ENCODE data around the gene LTO1. TPM values are rescaled to one million over a fixed set of nuclear protein-coding genes. Genes with fewer than 3 reads are reported as not detected.

The LTO1 gene
- total RNA-seq, 1 donor from 2014 or later, result 21.4 TPM

- peaks cover 33% of the 10 kb centered on the region for H3K36me3 Mint-ChIP-seq (ENCODE audit: unreplicated experiment)
- H3K27me3 Mint-ChIP-seq (ENCODE audit: unreplicated experiment), result no peaks in the 10 kb centered on the region
- H3K4me1 Mint-ChIP-seq (ENCODE audit: unreplicated experiment), result peaks cover 16% of the 10 kb centered on the region
- no peak for DNase-seq (ENCODE audit: extremely low spot score, unreplicated experiment)
- peak overlapping the region; percentile 10 for H3K27ac Mint-ChIP-seq (ENCODE audit: unreplicated experiment)
- no peak overlapping the region for H3K4me3 Mint-ChIP-seq (ENCODE audit: unreplicated experiment)
- H3K9me3 Mint-ChIP-seq (ENCODE audit: unreplicated experiment), result no peaks in the 10 kb centered on the region
- TF ChIP-seq CTCF (IDR thresholded peaks at IDR 0.05), result no peak
These were observed 26.2 kb downstream of the LTO1 start for GRCh38 chr11:69648679-69649575.

- peaks cover 32% of the 10 kb centered on the region for H3K36me3 Mint-ChIP-seq (ENCODE audit: unreplicated experiment)
- DNase-seq (ENCODE audit: extremely low spot score, unreplicated experiment), result no peak
- H3K27me3 Mint-ChIP-seq (ENCODE audit: unreplicated experiment), result no peaks in the 10 kb centered on the region
- H3K27ac Mint-ChIP-seq (ENCODE audit: unreplicated experiment), result peak overlapping the region; percentile 7
- no peaks in the 10 kb centered on the region for H3K9me3 Mint-ChIP-seq (ENCODE audit: unreplicated experiment)
- TF ChIP-seq CTCF (IDR thresholded peaks at IDR 0.05), result no peak
- no peak overlapping the region for H3K4me3 Mint-ChIP-seq (ENCODE audit: unreplicated experiment)
- H3K4me1 Mint-ChIP-seq (ENCODE audit: unreplicated experiment), result peaks cover 21% of the 10 kb centered on the region
These were observed 27.2 kb downstream of the LTO1 start for GRCh38 chr11:69647761-69648497.

GRCh38 chr11:69647390-69647748, 27.8 kb downstream of the LTO1 start:
- TF ChIP-seq CTCF (IDR thresholded peaks at IDR 0.05), result no peak
- Mint-ChIP-seq H3K4me3 (ENCODE audit: unreplicated experiment) (no peak overlapping the region), H3K27ac (ENCODE audit: unreplicated experiment) (peak overlapping the region; percentile 7)

GRCh38 chr11:69646493-69647389, 28.4 kb downstream of the LTO1 start:
- no peak overlapping the region for H3K4me3 Mint-ChIP-seq (ENCODE audit: unreplicated experiment)
- H3K9me3 Mint-ChIP-seq (ENCODE audit: unreplicated experiment), result no peaks in the 10 kb centered on the region
- no peak for DNase-seq (ENCODE audit: extremely low spot score, unreplicated experiment)
- no peak for TF ChIP-seq CTCF (IDR thresholded peaks at IDR 0.05)
- peaks cover 21% of the 10 kb centered on the region for H3K4me1 Mint-ChIP-seq (ENCODE audit: unreplicated experiment)
- no peaks in the 10 kb centered on the region for H3K27me3 Mint-ChIP-seq (ENCODE audit: unreplicated experiment)
- peak overlapping the region; percentile 56 for H3K27ac Mint-ChIP-seq (ENCODE audit: unreplicated experiment)
- H3K36me3 Mint-ChIP-seq (ENCODE audit: unreplicated experiment), result peaks cover 22% of the 10 kb centered on the region

More at GRCh38 chr11:69647390-69647748, 27.8 kb downstream of the LTO1 start:
- Mint-ChIP-seq H3K9me3 (ENCODE audit: unreplicated experiment) (no peaks in the 10 kb centered on the region), H3K4me1 (ENCODE audit: unreplicated experiment) (peaks cover 21% of the 10 kb centered on the region), H3K27me3 (ENCODE audit: unreplicated experiment) (no peaks in the 10 kb centered on the region), H3K36me3 (ENCODE audit: unreplicated experiment) (peaks cover 28% of the 10 kb centered on the region)
- no peak for DNase-seq (ENCODE audit: extremely low spot score, unreplicated experiment)
